GM19023 (cell line): ENCODE results near the gene HECTD1.
"Not testable (repeated sequence)": the region's sequence is repeated elsewhere in the genome, so short reads cannot be mapped to it uniquely, and the experiment has no call there.

Experiments
- ATAC-seq: cut with Tn5 transposase; IDR thresholded peaks from one replicate; pipeline ENCODE4 v1.9.1; 2021; ENCODE audit warnings: mild to moderate bottlenecking, moderate library complexity; ENCODE audit not compliant: unreplicated experiment

The HECTD1 gene

GRCh38 chr14:31228533-31228932, 20.9 kb upstream of the HECTD1 start:
- ATAC-seq, result no peak

GRCh38 chr14:31224808-31225207, 17.2 kb upstream of the HECTD1 start:
- no peak for ATAC-seq

- no peak for ATAC-seq
Measured at GRCh38 chr14:31223331-31223730, 15.7 kb upstream of the HECTD1 start.

- no peak for ATAC-seq
Measured at GRCh38 chr14:31222834-31223233, 15.2 kb upstream of the HECTD1 start.

- ATAC-seq, result no peak
Measured at GRCh38 chr14:31221266-31221665, 13.7 kb upstream of the HECTD1 start.

GRCh38 chr14:31219169-31219568, 11.6 kb upstream of the HECTD1 start:
- no peak for ATAC-seq

- ATAC-seq, result no peak
Measured at GRCh38 chr14:31216359-31216758, 8.8 kb upstream of the HECTD1 start.

GRCh38 chr14:31212893-31213292, 5.3 kb upstream of the HECTD1 start:
- ATAC-seq, result no peak

GRCh38 chr14:31209605-31210004, 2.0 kb upstream of the HECTD1 start:
- ATAC-seq, result no peak

- no peak for ATAC-seq
Measured at GRCh38 chr14:31208546-31209424, 1.2 kb upstream of the HECTD1 start.

- ATAC-seq, result peak; percentile 43
Measured at GRCh38 chr14:31207287-31207754, 272 bp downstream of the HECTD1 start.

GRCh38 chr14:31206536-31207286, 882 bp downstream of the HECTD1 start:
- ATAC-seq, result peak; percentile 19

GRCh38 chr14:31205681-31206535, 1.7 kb downstream of the HECTD1 start:
- ATAC-seq, result no peak

- no peak for ATAC-seq
Measured at GRCh38 chr14:31204593-31205534, 2.7 kb downstream of the HECTD1 start.

GRCh38 chr14:31203899-31204592, 3.5 kb downstream of the HECTD1 start:
- not testable (repeated sequence) for ATAC-seq

- ATAC-seq, result no peak
Measured at GRCh38 chr14:31203414-31203742, 4.2 kb downstream of the HECTD1 start.

GRCh38 chr14:31201111-31201510, 6.5 kb downstream of the HECTD1 start:
- ATAC-seq, result no peak

GRCh38 chr14:31200702-31200990, 6.9 kb downstream of the HECTD1 start:
- ATAC-seq, result no peak

GRCh38 chr14:31197671-31198070, 9.9 kb downstream of the HECTD1 start:
- no peak for ATAC-seq
